NAMALWA (cell line): ENCODE results near the gene MAN2B1.
A peak's percentile ranks its signal among the peaks of the same experiment; 100 is the strongest.
"Not testable (repeated sequence)": the region's sequence is repeated elsewhere in the genome, so short reads cannot be mapped to it uniquely, and the experiment has no call there.

Experiments
- DNase-seq: peaks from one replicate; pipeline ENCODE4 v3.0.0-alpha.2; 2015; ENCODE audit warnings: low spot score

Gene MAN2B1

GRCh38 chr19:12657966-12658365 is 8.6 kb downstream of the MAN2B1 start:
- no peak for DNase-seq

- peak; percentile 34 for DNase-seq
Measured at GRCh38 chr19:12656899-12657571, 9.5 kb downstream of the MAN2B1 start.

- DNase-seq = no peak
Measured at GRCh38 chr19:12655546-12655945, 11.0 kb downstream of the MAN2B1 start.

GRCh38 chr19:12652219-12652618 is 14.3 kb downstream of the MAN2B1 start:
- no peak for DNase-seq

- DNase-seq = no peak
Measured at GRCh38 chr19:12649941-12650340, 16.6 kb downstream of the MAN2B1 start.

GRCh38 chr19:12648088-12648487 is 18.5 kb downstream of the MAN2B1 start:
- no peak for DNase-seq

GRCh38 chr19:12647490-12648071 is 19.0 kb downstream of the MAN2B1 start:
- DNase-seq = peak; percentile 45

- no peak for DNase-seq
Measured at GRCh38 chr19:12647047-12647446, 19.5 kb downstream of the MAN2B1 start.

GRCh38 chr19:12646551-12646950 is 20.0 kb downstream of the MAN2B1 start:
- no peak for DNase-seq

GRCh38 chr19:12643716-12644115 is 22.8 kb downstream of the MAN2B1 start:
- not testable (repeated sequence) for DNase-seq

GRCh38 chr19:12642506-12642905 is 24.0 kb downstream of the MAN2B1 start:
- no peak for DNase-seq

- DNase-seq = no peak
Measured at GRCh38 chr19:12641456-12641855, 25.1 kb downstream of the MAN2B1 start.

GRCh38 chr19:12639901-12640613 is 26.5 kb downstream of the MAN2B1 start:
- peak; percentile 83 for DNase-seq

GRCh38 chr19:12638611-12639182 is 27.8 kb downstream of the MAN2B1 start:
- DNase-seq = no peak

- no peak for DNase-seq
Measured at GRCh38 chr19:12636631-12637030, 29.9 kb downstream of the MAN2B1 start.

GRCh38 chr19:12629215-12629614 is 37.3 kb downstream of the MAN2B1 start:
- DNase-seq = no peak

- DNase-seq = no peak
Measured at GRCh38 chr19:12628040-12629022, 38.2 kb downstream of the MAN2B1 start.

GRCh38 chr19:12626958-12627357 is 39.6 kb downstream of the MAN2B1 start:
- DNase-seq = no peak

GRCh38 chr19:12623361-12624031 is 43.0 kb downstream of the MAN2B1 start:
- DNase-seq = no peak

GRCh38 chr19:12621253-12622024 is 45.1 kb downstream of the MAN2B1 start:
- DNase-seq = not testable (repeated sequence)
